ENCODE measurements around the gene GRAMD1A. TPM values are rescaled to one million over a fixed set of nuclear protein-coding genes. Genes with fewer than 3 reads are reported as not detected.
"Not testable (repeated sequence)": the region's sequence is repeated elsewhere in the genome, so short reads cannot be mapped to it uniquely, and the experiment has no call there.

The GRAMD1A gene
- total RNA-seq, 4 donors from 2014 or later: 4.6 to 23.3 (median 8.8) TPM

DNA sequence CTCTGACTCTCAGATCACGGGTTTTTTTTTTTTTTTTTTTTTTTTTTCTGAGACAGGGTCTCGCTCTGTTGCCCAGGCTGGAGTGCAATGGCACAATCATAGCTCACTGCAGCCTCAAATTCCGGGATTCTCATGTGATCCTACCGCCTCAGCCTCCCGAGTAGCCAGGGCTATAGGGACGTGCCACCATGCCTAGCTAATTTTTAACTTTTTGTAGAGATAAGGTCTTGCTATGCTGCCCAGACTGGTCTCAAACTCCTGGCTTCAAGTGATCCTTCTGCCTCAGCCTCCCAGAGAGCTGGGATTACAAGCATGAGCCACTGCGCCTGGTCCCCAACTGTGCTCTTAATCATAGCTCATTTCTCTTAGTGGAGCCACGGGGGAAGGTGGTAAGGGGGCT, 4.6 kb upstream of the GRAMD1A start:
- Histone ChIP-seq H3K27ac (peak overlapping the region in 2 of 4 donors; percentile 62 to 71), H3K27me3 (peaks cover 0 to 5% (median 0%) of the 10 kb centered on the region in 4 donors), H3K4me1 (peaks cover 1 to 58% (median 15%) of the 10 kb centered on the region in 3 donors)

DNA sequence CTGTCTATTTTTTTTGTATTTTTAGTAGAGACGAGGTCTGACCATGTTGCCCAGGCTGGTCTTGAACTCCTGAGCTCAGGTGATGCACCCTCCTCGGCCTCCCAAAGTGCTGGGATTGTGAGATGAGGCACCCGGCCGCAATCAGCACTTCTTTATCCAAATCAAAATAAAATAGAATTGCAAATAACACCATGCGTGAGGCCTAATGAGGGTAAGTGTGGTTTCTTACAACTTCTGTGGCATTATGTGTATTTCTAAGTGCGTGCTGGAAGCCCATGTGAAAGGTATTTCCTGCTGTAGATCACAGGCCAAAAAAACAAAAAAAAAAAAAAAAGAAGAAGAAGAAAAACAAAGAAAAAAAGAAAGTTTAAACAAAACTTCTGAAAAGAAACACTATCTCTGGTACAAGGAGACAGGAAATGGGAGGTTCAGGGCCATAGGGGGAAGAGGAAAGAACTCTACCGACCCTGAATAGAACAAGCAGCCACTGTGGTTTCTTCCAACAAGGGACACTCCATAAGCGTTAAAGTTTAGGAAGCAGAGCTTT, 3.0 kb upstream of the GRAMD1A start:
- Histone ChIP-seq H3K36me3 (no peaks in the 10 kb centered on the region), H3K4me1 (peaks cover 5 to 74% (median 28%) of the 10 kb centered on the region in 3 donors), H3K27ac (peak overlapping the region in 3 of 4 donors; percentile 50 to 71 (median 56)), H3K4me3 (no peak overlapping the region), H3K9me3 (no peaks in the 10 kb centered on the region), H3K27me3 (peaks cover 0 to 8% (median 0%) of the 10 kb centered on the region in 4 donors)
- intact Hi-C loops (cut with DNase I): no loop called here
- 64 to 68% methylated on average over 7 to 8 of the region's 8 CpGs for WGBS, 2 donors
- TF ChIP-seq, protein P1, sequence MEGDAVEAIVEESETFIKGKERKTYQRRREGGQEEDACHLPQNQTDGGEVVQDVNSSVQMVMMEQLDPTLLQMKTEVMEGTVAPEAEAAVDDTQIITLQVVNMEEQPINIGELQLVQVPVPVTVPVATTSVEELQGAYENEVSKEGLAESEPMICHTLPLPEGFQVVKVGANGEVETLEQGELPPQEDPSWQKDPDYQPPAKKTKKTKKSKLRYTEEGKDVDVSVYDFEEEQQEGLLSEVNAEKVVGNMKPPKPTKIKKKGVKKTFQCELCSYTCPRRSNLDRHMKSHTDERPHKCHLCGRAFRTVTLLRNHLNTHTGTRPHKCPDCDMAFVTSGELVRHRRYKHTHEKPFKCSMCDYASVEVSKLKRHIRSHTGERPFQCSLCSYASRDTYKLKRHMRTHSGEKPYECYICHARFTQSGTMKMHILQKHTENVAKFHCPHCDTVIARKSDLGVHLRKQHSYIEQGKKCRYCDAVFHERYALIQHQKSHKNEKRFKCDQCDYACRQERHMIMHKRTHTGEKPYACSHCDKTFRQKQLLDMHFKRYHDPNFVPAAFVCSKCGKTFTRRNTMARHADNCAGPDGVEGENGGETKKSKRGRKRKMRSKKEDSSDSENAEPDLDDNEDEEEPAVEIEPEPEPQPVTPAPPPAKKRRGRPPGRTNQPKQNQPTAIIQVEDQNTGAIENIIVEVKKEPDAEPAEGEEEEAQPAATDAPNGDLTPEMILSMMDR (IDR thresholded peaks at IDR 0.05): no peak
- TF ChIP-seq POLR2A (IDR thresholded peaks at IDR 0.05): no peak
- no peak for DNase-seq

More for the DNA sequence above, 4.6 kb upstream of the GRAMD1A start:
- 84 to 95% methylated on average over 6 to 8 of the region's 8 CpGs for WGBS, 2 donors
- no peaks in the 10 kb centered on the region for H3K36me3 ChIP-seq
- intact Hi-C loops (cut with DNase I): no loop called here
- H3K4me3 ChIP-seq: no peak overlapping the region
- TF ChIP-seq, protein P1 (IDR thresholded peaks at IDR 0.05): no peak
- no peak for TF ChIP-seq POLR2A (IDR thresholded peaks at IDR 0.05)
- no peak for DNase-seq
- no peaks in the 10 kb centered on the region for H3K9me3 ChIP-seq

DNA sequence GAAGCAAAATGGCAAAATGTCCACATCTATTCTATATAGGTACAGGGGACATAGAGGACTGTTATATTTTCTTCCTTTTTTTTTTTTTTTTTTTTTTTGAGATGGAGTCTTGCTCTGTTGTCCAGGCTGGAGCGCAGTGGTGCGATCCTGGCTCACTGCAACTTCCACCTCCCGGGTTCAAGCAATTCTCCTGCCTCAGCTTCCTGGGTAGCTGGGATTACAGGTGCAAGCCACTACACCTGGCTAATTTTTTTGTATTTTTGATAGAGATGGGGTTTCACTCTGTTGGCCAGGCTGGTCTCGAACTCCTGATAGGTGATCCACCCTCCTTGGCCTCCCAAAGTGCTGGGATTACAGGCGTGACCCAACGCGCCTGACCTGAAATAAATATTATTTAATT, 1.9 kb upstream of the GRAMD1A start:
- H3K4me3 ChIP-seq; H3K9me3 ChIP-seq; H3K36me3 ChIP-seq; DNase-seq; H3K27me3 ChIP-seq; intact Hi-C loops (cut with DNase I): not testable (repeated sequence)
- 90% methylated on average over 6 of the region's 7 CpGs; no CpG with 5 or more reads in 1 of the 2 donors for WGBS, 2 donors
- peak overlapping the region in 2 of 4 donors; percentile 96 to 98 for H3K27ac ChIP-seq
- peaks cover 5 to 85% (median 37%) of the 10 kb centered on the region in 3 donors for H3K4me1 ChIP-seq

DNA sequence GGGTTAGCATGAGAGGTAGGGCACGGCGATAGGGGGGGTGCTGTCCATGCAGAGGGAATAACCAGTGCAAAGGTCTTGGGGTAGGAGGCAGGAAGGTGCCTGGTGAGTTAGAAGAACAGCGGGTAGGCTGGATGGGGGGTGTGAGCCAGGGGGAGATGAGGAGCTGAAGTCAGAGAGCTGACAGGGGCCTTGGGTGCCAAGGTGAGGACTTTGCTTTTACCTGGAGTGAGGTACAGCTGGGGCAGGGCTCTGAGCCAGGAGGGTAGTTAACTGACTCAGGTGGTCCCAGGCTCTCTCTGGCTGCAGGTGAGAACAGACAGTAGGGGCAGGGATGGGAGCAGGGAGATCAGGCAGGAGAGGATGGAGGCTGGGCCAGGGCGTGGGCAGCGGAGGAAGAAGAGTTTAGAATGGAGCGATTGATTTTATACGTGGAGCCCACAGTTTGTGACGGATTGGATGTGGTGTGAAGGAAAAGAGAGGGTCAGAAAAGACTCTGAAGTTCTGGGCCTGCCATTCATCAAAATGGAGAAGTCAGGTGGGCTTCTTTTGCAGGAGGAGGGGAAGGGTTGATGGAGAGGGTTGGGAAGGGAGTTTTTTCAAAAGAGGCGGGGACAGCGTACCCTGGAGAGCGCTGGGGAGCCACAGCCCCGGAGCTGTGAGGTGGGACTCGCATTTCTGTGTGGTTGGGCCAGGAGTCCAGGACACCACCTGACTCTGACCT, 1.2 kb upstream of the GRAMD1A start:
- Histone ChIP-seq H3K4me3 (peak overlapping the region; percentile 56 to 98 (median 78)), H3K9me3 (no peaks in the 10 kb centered on the region), H3K27ac (peak overlapping the region; percentile 87 to 98 (median 96)), H3K4me1 (peaks cover 5 to 92% (median 44%) of the 10 kb centered on the region in 3 donors), H3K27me3 (peaks cover 0 to 8% (median 0%) of the 10 kb centered on the region in 4 donors), H3K36me3 (no peaks in the 10 kb centered on the region)
- 44 to 46% methylated on average over 13 of the region's 13 CpGs for WGBS, 2 donors
- DNase-seq: no peak
- intact Hi-C loops (cut with DNase I): no loop called here
- TF ChIP-seq POLR2A (IDR thresholded peaks at IDR 0.05): no peak
- TF ChIP-seq, protein P1 (IDR thresholded peaks at IDR 0.05): no peak

DNA sequence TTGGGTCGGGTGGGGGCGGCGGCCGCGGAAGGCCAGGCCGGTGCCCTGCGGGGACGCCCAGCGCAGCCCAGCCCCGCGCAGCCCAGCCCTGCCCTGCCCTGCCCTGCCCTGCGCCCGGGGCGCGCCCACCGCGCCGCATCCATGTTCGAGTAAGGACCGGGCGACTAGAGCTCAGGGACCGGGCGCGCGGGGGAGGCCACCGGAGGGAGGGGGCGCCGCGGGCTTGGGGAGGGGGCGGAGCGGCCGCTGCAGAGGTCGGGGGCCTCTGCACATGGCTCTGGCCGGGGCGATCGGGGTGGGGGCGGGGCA, 169 bp downstream of the GRAMD1A start:
- Histone ChIP-seq H3K36me3 (peaks cover 0 to under 1% (median 0%) of the 10 kb centered on the region in 3 donors), H3K27ac (peak overlapping the region; percentile 87 to 98 (median 96)), H3K9me3 (no peaks in the 10 kb centered on the region), H3K4me3 (peak overlapping the region; percentile 56 to 98 (median 78)), H3K4me1 (peaks cover 5 to 93% (median 47%) of the 10 kb centered on the region in 3 donors), H3K27me3 (peaks cover 0 to 8% (median 0%) of the 10 kb centered on the region in 4 donors)
- DNase-seq: no peak
- WGBS, 2 donors: no CpG with 5 or more reads among the region's 37 CpGs
- intact Hi-C loops (cut with DNase I): no loop called here
- peak in 1 of 4 donors; percentile 69 for TF ChIP-seq POLR2A (IDR thresholded peaks at IDR 0.05)
- TF ChIP-seq, protein P1 (IDR thresholded peaks at IDR 0.05): no peak

Measured in esophagus squamous epithelium (tissue), 5 donors.